HG03520 (cell line): ENCODE measurements around the gene ADSL.

ENCODE experiments used
- ATAC-seq: cut with Tn5 transposase; IDR thresholded peaks from one replicate; pipeline ENCODE4 v1.9.1; 2021; ENCODE audit warnings: mild to moderate bottlenecking, moderate library complexity; ENCODE audit not compliant: unreplicated experiment

The ADSL gene

GRCh38 chr22:40434106-40434505, 87.8 kb downstream of the ADSL start:
- no peak for ATAC-seq

- ATAC-seq, result no peak
Observed at GRCh38 chr22:40434745-40435144, 88.4 kb downstream of the ADSL start.

- ATAC-seq, result peak; percentile 57
Observed at GRCh38 chr22:40436505-40437431, 90.5 kb downstream of the ADSL start.
